Prostate gland (tissue), 2 donors: ENCODE measurements around the gene DOK6. TPM values are rescaled to one million over a fixed set of nuclear protein-coding genes. Genes with fewer than 3 reads are reported as not detected.

Experiments used
- DNase-seq: peaks from one replicate; pipeline ENCODE4 v3.0.0-alpha.2; 2019; ENCODE audit warnings: low spot score
- H3K27ac ChIP-seq, 2 donors: fragments of 200-600 bp; sonication (generic); 2 replicates each; pipeline ENCODE4 v1.5.1; 2017 to 2019
- H3K27me3 ChIP-seq: fragments of 200-600 bp; sonication (generic); replicated peaks from 2 replicates; pipeline ENCODE4 v1.5.1; 2019; ENCODE audit not compliant: insufficient read depth
- H3K36me3 ChIP-seq, 2 donors: fragments of 200-600 bp; sonication (generic); 1 replicate in 1 of 2; 2 replicates in 1 of 2; pipeline versions ENCODE4 v1.5.1 to v1.8.1; 2017 to 2019
- H3K4me1 ChIP-seq: fragments of 200-600 bp; sonication (generic); replicated peaks from 2 replicates; pipeline ENCODE4 v1.5.1; 2019
- H3K4me3 ChIP-seq, 2 donors: fragments of 200-600 bp; sonication (generic); 2 replicates each; pipeline ENCODE4 v1.5.1; 2017 to 2019
- H3K9me3 ChIP-seq: fragments of 200-600 bp; sonication (generic); 2 replicates; pipeline ENCODE4 v1.5.1; 2017
- CTCF ChIP-seq, 4 experiments: fragments of 200-600 bp in 2 of 4; fragments of 450-650 bp in 2 of 4; sonication (generic) in 2 of 4; IDR thresholded peaks; 1 replicate in 3 of 4; 2 replicates in 1 of 4; pipeline ENCODE4 v1.5.1; 2016 to 2019; ENCODE audit warnings: antibody characterized with exemption in 4 of 4, mild to moderate bottlenecking in 2 of 4, moderate library complexity in 2 of 4
- POLR2A ChIP-seq: fragments of 450-650 bp; IDR thresholded peaks from one replicate; pipeline ENCODE4 v1.6.1; 2016; ENCODE audit warnings: antibody characterized with exemption, mild to moderate bottlenecking
- POLR2AphosphoS5 ChIP-seq: sonication (generic); formaldehyde crosslinking; IDR thresholded peaks from one replicate; pipeline ENCODE4 v1.6.1; 2017; ENCODE audit warnings: antibody characterized with exemption
- WGBS: methylation state at CpG from one replicate; pipeline ENCODE4 v1.1.5; 2018; 5-methylcytosine and 5-hydroxymethylcytosine counted together
- intact Hi-C: fragments of 100-400 bp; cut with DNase I; formaldehyde crosslinking; loops from one replicate; pipeline ENCODE4 v1.14.2; 2022
- total RNA-seq, 2 donors: library from RNA; depleted of rRNA; stranded (reverse); fragments of >200 nt; gene quantifications; one replicate each; pipeline ENCODE4 v1.1.0, GENCODE V29; 2016

DOK6 gene
- total RNA-seq, 2 donors from 2014 or later = 0.73 to 1.0 TPM

GRCh38 chr18:69494841-69495240 lies 94.2 kb downstream of the DOK6 start:
- H3K4me3 ChIP-seq = no peak overlapping the region
- no peak overlapping the region for H3K27ac ChIP-seq
- TF ChIP-seq CTCF (IDR thresholded peaks at IDR 0.05) = no peak
- TF ChIP-seq POLR2A = no peak
- no peak for TF ChIP-seq POLR2AphosphoS5
- no peak for DNase-seq
- no peaks in the 10 kb centered on the region for H3K4me1 ChIP-seq
- WGBS = 90% methylated on average over 4 of the region's 4 CpGs
- H3K9me3 ChIP-seq = no peaks in the 10 kb centered on the region
- no peaks in the 10 kb centered on the region for H3K36me3 ChIP-seq
- intact Hi-C loops = no loop called here
- H3K27me3 ChIP-seq = no peaks in the 10 kb centered on the region

GRCh38 chr18:69495338-69495737 lies 94.7 kb downstream of the DOK6 start:
- Histone ChIP-seq H3K4me3 (no peak overlapping the region), H3K9me3 (no peaks in the 10 kb centered on the region), H3K4me1 (no peaks in the 10 kb centered on the region), H3K36me3 (no peaks in the 10 kb centered on the region), H3K27me3 (no peaks in the 10 kb centered on the region), H3K27ac (no peak overlapping the region)
- intact Hi-C loops = no loop called here
- TF ChIP-seq POLR2AphosphoS5 (no peak), CTCF (IDR thresholded peaks at IDR 0.05) (no peak), POLR2A (no peak)
- no peak for DNase-seq
- 75% methylated on average over 5 of the region's 5 CpGs for WGBS

- Histone ChIP-seq H3K4me1 (no peaks in the 10 kb centered on the region), H3K36me3 (no peaks in the 10 kb centered on the region), H3K27ac (no peak overlapping the region), H3K9me3 (no peaks in the 10 kb centered on the region), H3K4me3 (no peak overlapping the region), H3K27me3 (no peaks in the 10 kb centered on the region)
- no peak for DNase-seq
- no peak for TF ChIP-seq CTCF (IDR thresholded peaks at IDR 0.05)
- intact Hi-C loops = no loop called here
- 88% methylated on average over 20 of the region's 20 CpGs for WGBS
These were observed 95.3 kb downstream of the DOK6 start for GRCh38 chr18:69495841-69496533.

- intact Hi-C loops = no loop called here
- H3K36me3 ChIP-seq = no peaks in the 10 kb centered on the region
- no peak overlapping the region for H3K4me3 ChIP-seq
- TF ChIP-seq POLR2A = no peak
- no peak for TF ChIP-seq CTCF (IDR thresholded peaks at IDR 0.05)
- TF ChIP-seq POLR2AphosphoS5 = no peak
- DNase-seq = no peak
- H3K27me3 ChIP-seq = no peaks in the 10 kb centered on the region
- no peaks in the 10 kb centered on the region for H3K9me3 ChIP-seq
- WGBS = 97% methylated on average over 1 of the region's 1 CpG
- no peak overlapping the region for H3K27ac ChIP-seq
- H3K4me1 ChIP-seq = no peaks in the 10 kb centered on the region
These were observed 118.3 kb downstream of the DOK6 start for GRCh38 chr18:69518989-69519388.

GRCh38 chr18:69523582-69523981 lies 122.9 kb downstream of the DOK6 start:
- Histone ChIP-seq H3K27me3 (no peaks in the 10 kb centered on the region), H3K36me3 (no peaks in the 10 kb centered on the region), H3K4me3 (no peak overlapping the region), H3K27ac (no peak overlapping the region), H3K9me3 (no peaks in the 10 kb centered on the region), H3K4me1 (no peaks in the 10 kb centered on the region)
- intact Hi-C loops = no loop called here
- 83% methylated on average over 3 of the region's 3 CpGs for WGBS
- DNase-seq = no peak
- no peak for TF ChIP-seq CTCF (IDR thresholded peaks at IDR 0.05)
- no peak for TF ChIP-seq POLR2A
- no peak for TF ChIP-seq POLR2AphosphoS5
